T-helper 2 cell treated with Interferon-gamma antibody and Interleukin-4, amounts not matched to agents 5 μg/mL and 100 μg/mL, for 36 hours (primary cell): ENCODE measurements around the gene LHPP.

Source experiments
- DNase-seq: peaks from one replicate; pipeline ENCODE4 v3.0.0; 2021; ENCODE audit warnings: low spot score
- H3K27ac Mint-ChIP-seq: one replicate; pipeline ENCODE4 v1.8.0; 2021; ENCODE audit warnings: mild to moderate bottlenecking, mixed read lengths
- H3K27me3 Mint-ChIP-seq: one replicate; pipeline ENCODE4 v1.8.0; 2021; ENCODE audit warnings: low read depth, mixed read lengths
- H3K36me3 Mint-ChIP-seq: one replicate; pipeline ENCODE4 v1.8.0; 2021; ENCODE audit warnings: low read depth, mixed read lengths
- H3K4me1 Mint-ChIP-seq: one replicate; pipeline ENCODE4 v1.8.0; 2021; ENCODE audit warnings: low read depth, mixed read lengths
- H3K4me3 Mint-ChIP-seq: one replicate; pipeline ENCODE4 v1.8.0; 2022; ENCODE audit warnings: mild to moderate bottlenecking, moderate library complexity, mixed read lengths
- H3K9me3 Mint-ChIP-seq: one replicate; pipeline ENCODE4 v1.8.0; 2021; ENCODE audit warnings: mixed read lengths

Gene LHPP

DNA sequence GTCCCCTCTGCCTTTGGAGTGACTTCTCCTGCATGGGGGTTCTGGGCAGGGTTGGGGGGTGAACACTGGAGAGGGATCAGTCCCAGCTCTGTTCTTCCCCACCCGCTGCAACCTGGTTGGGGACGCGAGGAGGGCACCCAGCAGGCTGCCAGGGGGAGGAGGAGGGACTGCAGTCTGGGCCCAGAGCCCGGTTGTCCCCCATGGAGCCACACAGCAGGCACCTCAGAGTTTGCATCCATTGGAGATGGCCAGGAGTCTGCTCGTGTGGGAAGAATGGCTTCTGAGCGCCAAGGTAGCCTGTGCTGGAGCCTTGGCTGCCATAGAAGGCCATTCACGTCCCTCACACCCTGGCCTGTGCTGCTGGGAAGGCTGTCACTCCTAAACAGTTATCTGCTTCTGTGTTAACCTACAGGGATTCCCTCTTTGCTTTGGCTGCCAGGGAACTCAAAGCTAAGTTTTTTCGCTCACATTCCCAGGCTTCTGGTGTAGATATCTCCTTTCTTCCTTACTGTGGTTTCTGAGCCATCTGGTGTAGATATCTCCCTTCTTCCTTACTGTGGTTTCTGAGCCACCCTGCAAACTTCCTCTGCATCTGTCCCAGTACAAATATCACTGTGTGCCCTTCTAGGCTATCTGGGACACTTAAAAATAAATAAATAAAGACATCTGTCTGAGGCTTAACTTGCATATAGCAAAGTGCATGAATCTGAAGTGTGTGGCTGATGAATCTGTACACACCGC lies 133.7 kb downstream of the LHPP start:
- Mint-ChIP-seq H3K27me3 (no peaks in the 10 kb centered on the region), H3K36me3 (no peaks in the 10 kb centered on the region), H3K27ac (no peak overlapping the region), H3K4me3 (no peak overlapping the region), H3K4me1 (no peaks in the 10 kb centered on the region), H3K9me3 (no peaks in the 10 kb centered on the region)
- no peak for DNase-seq

GRCh38 chr10:124596116-124596785 lies 134.6 kb downstream of the LHPP start:
- DNase-seq = no peak
- no peaks in the 10 kb centered on the region for H3K36me3 Mint-ChIP-seq
- H3K27me3 Mint-ChIP-seq = no peaks in the 10 kb centered on the region
- H3K4me1 Mint-ChIP-seq = no peaks in the 10 kb centered on the region
- H3K27ac Mint-ChIP-seq = no peak overlapping the region
- H3K9me3 Mint-ChIP-seq = no peaks in the 10 kb centered on the region
- H3K4me3 Mint-ChIP-seq = no peak overlapping the region

GRCh38 chr10:124596962-124597845 lies 135.6 kb downstream of the LHPP start:
- H3K27ac Mint-ChIP-seq = no peak overlapping the region
- H3K9me3 Mint-ChIP-seq = no peaks in the 10 kb centered on the region
- no peaks in the 10 kb centered on the region for H3K27me3 Mint-ChIP-seq
- DNase-seq = no peak
- H3K36me3 Mint-ChIP-seq = no peaks in the 10 kb centered on the region
- H3K4me1 Mint-ChIP-seq = no peaks in the 10 kb centered on the region
- H3K4me3 Mint-ChIP-seq = no peak overlapping the region

DNA sequence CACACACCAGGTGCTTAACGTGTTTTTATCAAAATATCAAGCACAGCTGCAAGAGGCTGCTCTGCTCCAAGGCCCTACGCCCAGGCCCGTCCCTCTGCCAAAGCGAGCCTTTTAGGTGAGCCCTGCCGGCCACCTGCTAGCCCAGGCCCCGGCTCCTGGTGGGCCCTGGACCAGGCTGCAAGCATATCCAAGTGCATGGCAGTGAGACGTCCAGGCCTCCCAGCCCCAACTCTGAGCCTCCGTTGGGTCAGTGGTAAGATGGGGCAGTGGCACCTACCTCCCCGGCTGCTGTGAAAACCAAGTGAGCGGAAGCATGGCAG lies 136.2 kb downstream of the LHPP start:
- Mint-ChIP-seq H3K27ac (no peak overlapping the region), H3K4me1 (no peaks in the 10 kb centered on the region), H3K9me3 (no peaks in the 10 kb centered on the region), H3K36me3 (no peaks in the 10 kb centered on the region), H3K27me3 (no peaks in the 10 kb centered on the region), H3K4me3 (no peak overlapping the region)
- DNase-seq = no peak

DNA sequence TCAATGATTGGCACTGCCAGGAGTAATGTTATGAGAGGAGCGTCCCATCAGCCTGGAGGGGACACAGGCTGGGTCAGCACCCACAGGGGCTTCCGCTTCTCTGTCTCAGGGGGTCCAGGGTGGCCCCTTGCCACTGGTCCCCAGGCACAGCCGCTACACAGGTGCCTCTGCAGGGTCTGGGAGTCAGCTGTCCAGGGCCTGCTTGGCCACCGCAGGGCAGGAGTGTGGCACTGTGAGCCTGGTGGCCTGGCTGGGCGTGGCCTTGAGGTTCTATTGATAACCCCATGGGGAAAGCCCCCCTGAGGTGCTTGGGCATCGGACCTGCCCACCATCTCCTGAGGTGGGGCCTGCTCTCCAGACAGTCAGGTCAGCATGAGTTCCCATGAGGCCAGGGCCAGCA lies 136.6 kb downstream of the LHPP start:
- Mint-ChIP-seq H3K27ac (no peak overlapping the region), H3K9me3 (no peaks in the 10 kb centered on the region), H3K27me3 (no peaks in the 10 kb centered on the region), H3K36me3 (no peaks in the 10 kb centered on the region), H3K4me1 (no peaks in the 10 kb centered on the region), H3K4me3 (no peak overlapping the region)
- DNase-seq = no peak

DNA sequence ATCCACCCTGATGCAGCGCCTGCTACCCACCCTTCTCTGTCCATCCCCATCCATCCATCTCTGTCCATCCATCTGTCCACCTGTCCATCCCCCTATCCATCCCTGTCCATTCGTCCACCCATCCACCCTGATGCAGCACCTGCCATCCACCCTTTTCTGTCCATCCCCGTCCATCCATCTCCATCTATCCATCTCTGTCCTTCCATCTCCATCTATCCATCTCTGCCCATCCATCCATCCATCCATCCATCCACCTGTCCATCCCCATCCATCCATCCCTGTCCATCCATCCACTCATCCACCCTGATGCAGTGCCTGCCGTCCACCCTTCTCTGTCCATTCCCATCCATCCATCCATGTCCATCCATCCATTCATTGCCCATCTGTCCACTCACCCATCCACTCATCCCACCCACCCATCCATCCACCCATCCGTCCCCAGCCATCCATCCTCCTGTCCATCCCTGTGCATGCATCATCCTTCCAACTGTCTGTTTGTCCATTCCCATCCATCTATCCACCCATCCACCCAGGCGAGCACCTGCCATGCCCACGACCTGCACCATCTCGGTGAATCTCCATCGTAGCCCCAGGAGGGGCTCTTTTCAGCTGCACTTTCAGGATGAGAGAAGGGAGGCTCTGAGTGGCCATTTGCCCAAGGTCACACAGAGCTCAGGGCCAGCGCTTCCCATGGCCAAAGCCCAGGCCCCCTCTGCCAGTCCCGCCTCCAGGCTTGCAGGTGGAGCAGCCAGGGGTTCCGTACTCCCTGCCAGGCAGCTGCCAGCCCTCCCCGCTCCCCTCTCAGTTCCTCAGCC lies 137.4 kb downstream of the LHPP start:
- no peak for DNase-seq

DNA sequence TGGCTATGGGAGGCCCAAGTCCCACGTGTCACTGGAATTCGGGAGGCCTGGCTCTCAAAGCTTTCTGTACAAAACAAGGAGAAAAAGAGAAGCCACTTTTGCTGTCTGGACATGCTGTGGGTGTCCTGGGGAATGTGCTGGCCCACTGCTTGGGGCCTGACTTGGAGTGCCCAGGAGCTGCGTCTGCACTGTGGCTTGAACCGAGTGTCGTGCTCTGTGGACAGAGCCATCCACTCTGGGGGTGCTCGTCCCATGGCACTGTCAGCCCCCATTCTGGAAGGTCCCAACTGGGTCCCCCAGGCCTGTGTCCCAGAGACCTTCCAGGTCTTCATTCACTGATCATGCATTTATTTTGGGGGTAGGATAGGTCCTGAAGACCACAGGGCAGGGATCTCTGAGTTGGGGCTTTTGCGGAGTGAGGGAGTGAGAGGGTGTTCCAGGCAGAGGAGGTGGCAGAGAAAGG lies 138.0 kb downstream of the LHPP start:
- Mint-ChIP-seq H3K4me1 (no peaks in the 10 kb centered on the region), H3K9me3 (no peaks in the 10 kb centered on the region), H3K27me3 (no peaks in the 10 kb centered on the region), H3K36me3 (no peaks in the 10 kb centered on the region), H3K27ac (no peak overlapping the region), H3K4me3 (no peak overlapping the region)
- DNase-seq = no peak

More for the DNA sequence above, 137.4 kb downstream of the LHPP start:
- Mint-ChIP-seq H3K4me1 (no peaks in the 10 kb centered on the region), H3K9me3 (no peaks in the 10 kb centered on the region), H3K36me3 (no peaks in the 10 kb centered on the region), H3K4me3 (no peak overlapping the region), H3K27me3 (no peaks in the 10 kb centered on the region), H3K27ac (no peak overlapping the region)

- H3K4me3 Mint-ChIP-seq = no peak overlapping the region
- no peak for DNase-seq
- no peak overlapping the region for H3K27ac Mint-ChIP-seq
- H3K9me3 Mint-ChIP-seq = no peaks in the 10 kb centered on the region
- H3K36me3 Mint-ChIP-seq = no peaks in the 10 kb centered on the region
- H3K27me3 Mint-ChIP-seq = no peaks in the 10 kb centered on the region
- H3K4me1 Mint-ChIP-seq = no peaks in the 10 kb centered on the region
These were observed 138.6 kb downstream of the LHPP start for GRCh38 chr10:124600051-124600880.

GRCh38 chr10:124601016-124601415 lies 139.4 kb downstream of the LHPP start:
- Mint-ChIP-seq H3K36me3 (no peaks in the 10 kb centered on the region), H3K9me3 (no peaks in the 10 kb centered on the region), H3K4me3 (no peak overlapping the region), H3K27ac (no peak overlapping the region), H3K4me1 (no peaks in the 10 kb centered on the region), H3K27me3 (no peaks in the 10 kb centered on the region)
- DNase-seq = no peak

DNA sequence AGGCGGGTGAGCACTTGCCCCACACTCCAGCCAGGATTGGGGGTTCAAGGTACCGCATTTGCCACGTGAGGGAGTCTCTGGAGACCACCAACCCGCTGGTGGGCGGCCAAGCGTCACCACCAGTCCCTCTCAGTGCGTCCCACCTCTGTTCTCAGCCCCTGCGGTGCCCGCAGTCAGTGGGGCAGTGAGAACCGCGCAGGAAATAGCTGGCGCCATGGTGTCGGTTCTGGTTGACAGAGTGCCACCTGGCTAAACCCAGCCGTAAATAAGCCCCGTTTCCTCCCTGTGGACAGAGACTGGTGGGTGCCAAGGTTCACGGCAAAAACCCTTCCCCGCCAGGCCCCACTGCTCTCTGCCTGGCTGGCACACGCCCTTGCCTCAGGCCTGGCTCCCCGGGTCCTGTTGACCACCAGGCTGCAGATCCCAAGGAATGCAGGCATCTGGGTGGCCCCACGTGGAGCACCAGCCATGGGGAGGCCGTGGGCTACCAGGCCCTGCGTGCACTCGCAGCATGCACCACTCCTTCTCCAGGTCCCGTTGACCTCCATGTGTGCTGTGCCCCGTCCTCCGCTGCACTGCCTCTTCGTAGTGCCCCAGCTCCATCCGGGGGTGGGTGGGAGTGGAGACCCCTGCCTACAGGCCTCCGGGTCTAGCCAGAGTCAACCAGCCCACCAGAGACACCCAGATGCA lies 140.0 kb downstream of the LHPP start:
- no peaks in the 10 kb centered on the region for H3K36me3 Mint-ChIP-seq
- no peaks in the 10 kb centered on the region for H3K9me3 Mint-ChIP-seq
- H3K4me1 Mint-ChIP-seq = no peaks in the 10 kb centered on the region
- DNase-seq = no peak
- H3K27me3 Mint-ChIP-seq = no peaks in the 10 kb centered on the region
- no peak overlapping the region for H3K4me3 Mint-ChIP-seq
- H3K27ac Mint-ChIP-seq = no peak overlapping the region

- no peak overlapping the region for H3K4me3 Mint-ChIP-seq
- H3K27ac Mint-ChIP-seq = no peak overlapping the region
These were observed 140.5 kb downstream of the LHPP start for GRCh38 chr10:124602121-124602561.

DNA sequence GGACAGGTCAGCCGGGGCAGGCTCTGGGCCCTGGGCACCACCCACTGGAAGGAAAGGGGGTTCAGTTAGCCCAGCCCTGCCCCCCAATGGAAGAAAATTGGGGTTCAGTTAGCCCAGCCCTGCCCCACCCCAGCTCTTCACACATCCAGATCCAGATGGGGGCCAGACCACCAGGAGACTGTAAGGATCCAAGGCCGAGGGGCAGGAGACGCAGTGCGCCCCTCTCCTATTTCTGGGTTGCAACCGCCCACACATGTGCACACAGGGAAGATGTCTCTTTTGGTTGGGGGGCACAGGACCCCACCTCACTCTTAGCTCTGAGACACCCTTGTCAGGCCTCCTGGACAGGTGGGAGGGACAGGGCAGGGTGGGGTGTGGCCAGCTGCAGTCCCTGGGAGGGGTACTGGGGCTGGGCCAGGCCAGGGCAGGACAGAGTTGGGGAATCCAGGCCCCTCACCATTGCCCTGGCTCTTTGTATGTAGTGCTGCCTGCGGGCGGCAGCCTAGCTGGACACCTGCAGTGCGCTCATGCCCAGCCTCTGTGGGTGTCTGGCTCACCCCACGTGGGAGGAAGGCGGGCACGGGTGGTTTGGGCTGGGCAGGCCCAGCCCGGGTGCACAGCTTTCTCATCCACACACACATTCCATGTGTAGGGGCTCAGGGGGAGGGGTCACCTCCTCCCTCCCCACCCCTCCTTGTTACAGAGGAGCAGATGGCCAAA lies 141.2 kb downstream of the LHPP start:
- no peaks in the 10 kb centered on the region for H3K27me3 Mint-ChIP-seq
- no peaks in the 10 kb centered on the region for H3K9me3 Mint-ChIP-seq
- H3K36me3 Mint-ChIP-seq = no peaks in the 10 kb centered on the region
- H3K27ac Mint-ChIP-seq = no peak overlapping the region
- no peaks in the 10 kb centered on the region for H3K4me1 Mint-ChIP-seq
- DNase-seq = no peak
- H3K4me3 Mint-ChIP-seq = no peak overlapping the region

More at GRCh38 chr10:124602121-124602561, 140.5 kb downstream of the LHPP start:
- Mint-ChIP-seq H3K27me3 (no peaks in the 10 kb centered on the region), H3K4me1 (no peaks in the 10 kb centered on the region), H3K36me3 (no peaks in the 10 kb centered on the region), H3K9me3 (no peaks in the 10 kb centered on the region)
- no peak for DNase-seq
